Thyroid gland (tissue), 4 donors: ENCODE results near the gene ETS1.

Experiments
- CTCF ChIP-seq, 6 experiments: fragments of 200-600 bp in 3 of 6; fragments of 450-650 bp in 3 of 6; sonication (generic) in 3 of 6; IDR thresholded peaks; one replicate each; pipeline ENCODE4 v1.5.1; 2016 to 2019; ENCODE audit warnings: antibody characterized with exemption in 6 of 6, mild to moderate bottlenecking in 2 of 6, inconsistent platforms in 1 of 6, moderate library complexity in 1 of 6
- POLR2A ChIP-seq, 2 donors: fragments of 450-650 bp; IDR thresholded peaks; one replicate each; pipeline ENCODE4 v1.6.1; 2017; ENCODE audit warnings: antibody characterized with exemption in 2 of 2, mild to moderate bottlenecking in 2 of 2, moderate library complexity in 1 of 2

DNA sequence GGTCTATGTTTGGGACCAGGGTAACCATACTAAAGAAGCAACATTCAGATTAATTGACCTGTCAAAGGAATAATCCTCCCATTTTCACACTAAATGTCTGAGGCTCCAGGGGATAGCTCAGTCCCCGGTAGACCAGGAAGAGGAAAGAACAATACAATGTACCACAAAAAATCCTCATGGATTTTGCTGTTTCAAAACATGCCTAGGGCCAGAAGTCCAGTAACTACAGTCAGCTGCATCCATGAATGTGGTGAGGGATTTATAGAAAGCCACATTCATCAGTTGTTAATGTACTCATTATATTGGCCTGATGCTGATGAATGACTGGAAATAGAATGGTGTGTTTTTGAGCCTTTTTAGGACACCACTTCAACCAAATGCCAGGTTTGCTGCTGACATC, 6.9 kb upstream of the ETS1 start:
- TF ChIP-seq CTCF (IDR thresholded peaks at IDR 0.05) = no peak
- no peak for TF ChIP-seq POLR2A (IDR thresholded peaks at IDR 0.05)
